GM12873 (cell line): Measurements from ENCODE around the gene NOTCH4.

ENCODE experiments used
- CTCF ChIP-seq: IDR thresholded peaks from 2 replicates; pipeline ENCODE4 v1.5.1; 2012; ENCODE audit warnings: low read depth, mild to moderate bottlenecking, moderate library complexity, low read length, control low read depth; ENCODE audit not compliant: insufficient read depth; ENCODE audit errors: missing control alignments

NOTCH4 gene

GRCh38 chr6:32223258-32224235 is at the start of gene NOTCH4:
Gene NOTCH4, minus strand, starts transcription at chr6:32224067. Its CDS starts 139 bp downstream, at chr6:32223928.
- no peak for TF ChIP-seq CTCF

- TF ChIP-seq CTCF = no peak
Measured at GRCh38 chr6:32271429-32271828, 47.6 kb upstream of the NOTCH4 start.

GRCh38 chr6:32267035-32267434 is 43.2 kb upstream of the NOTCH4 start:
- TF ChIP-seq CTCF = no peak

GRCh38 chr6:32255199-32256153 is 31.6 kb upstream of the NOTCH4 start:
- TF ChIP-seq CTCF = peak; percentile 82

GRCh38 chr6:32254761-32255198 is 30.9 kb upstream of the NOTCH4 start:
- TF ChIP-seq CTCF = no peak

- no peak for TF ChIP-seq CTCF
Measured at GRCh38 chr6:32252331-32253009, 28.6 kb upstream of the NOTCH4 start.
